Heart left ventricle (tissue), 16 donors: Measurements from ENCODE around the gene LAIR2. TPM values are rescaled to one million over a fixed set of nuclear protein-coding genes. Genes with fewer than 3 reads are reported as not detected.

Experiments used
- ATAC-seq, 4 donors: fragments of 200-7000 bp; cut with Tn5 transposase; one replicate each; pipeline ENCODE4 v1.9.1; 2020 to 2022; ENCODE audit warnings: moderate library complexity in 4 of 4, mild to moderate bottlenecking in 3 of 4, moderate number of reproducible peaks in 1 of 4
- DNase-seq, 5 donors: peaks; one replicate each; pipeline ENCODE4 v3.0.0-alpha.2; 2020
- H3K27ac ChIP-seq, 12 donors: fragments of 200-600 bp; sonication (generic) in 4 of 12; one replicate each; pipeline versions ENCODE4 v1.5.0 to v1.8.0; 2016 to 2022; ENCODE audit warnings: mild to moderate bottlenecking in 2 of 12
- H3K27me3 ChIP-seq, 9 donors: fragments of 200-600 bp; sonication (generic) in 2 of 9; one replicate each; pipeline versions ENCODE4 v1.5.1 to v1.8.0; 2016 to 2022; ENCODE audit warnings: mild to moderate bottlenecking in 3 of 9
- H3K36me3 ChIP-seq, 9 donors: fragments of 200-600 bp; sonication (generic) in 2 of 9; one replicate each; pipeline versions ENCODE4 v1.5.0 to v1.8.0; 2018 to 2022; ENCODE audit warnings: mild to moderate bottlenecking in 2 of 9
- H3K4me1 ChIP-seq, 12 donors: fragments of 200-600 bp; sonication (generic) in 4 of 12; one replicate each; pipeline versions ENCODE4 v1.5.0 to v1.8.0; 2016 to 2022; ENCODE audit warnings: mild to moderate bottlenecking in 3 of 12
- H3K4me3 ChIP-seq, 12 donors: fragments of 200-600 bp; sonication (generic) in 4 of 12; one replicate each; pipeline versions ENCODE4 v1.5.0 to v1.8.0; 2017 to 2022; ENCODE audit warnings: mild to moderate bottlenecking in 9 of 12, moderate library complexity in 4 of 12
- H3K9me3 ChIP-seq, 12 donors: fragments of 200-600 bp; sonication (generic) in 4 of 12; one replicate each; pipeline versions ENCODE4 v1.5.0 to v1.8.0; 2016 to 2022; ENCODE audit warnings: mild to moderate bottlenecking in 1 of 12
- POLR2A ChIP-seq, 2 donors: fragments of 450-650 bp; IDR thresholded peaks; one replicate each; pipeline ENCODE4 v1.6.1; 2017; ENCODE audit warnings: antibody characterized with exemption in 2 of 2, mild to moderate bottlenecking in 2 of 2, moderate library complexity in 2 of 2
- WGBS, 4 donors: extraction: QIAGEN DNeasy Blood & Tissue Kit in 2 of 4; methylation state at CpG; one replicate each; pipeline versions ENCODE4 v1.1.5 to v1.1.7; 2013 to 2018; 5-methylcytosine and 5-hydroxymethylcytosine counted together
- intact Hi-C, 10 donors: fragments of 100-400 bp; cut with DNase I; formaldehyde crosslinking; loops; one replicate each; pipeline versions ENCODE4 v1.11.1 to v1.14.2; 2022
- polyA plus RNA-seq, 2 donors: library from polyadenylated mRNA; stranded (reverse); fragments of 200-250 nt; gene quantifications; one replicate each; pipeline ENCODE4 v1.2.3, GENCODE V29; 2013
- total RNA-seq, 9 donors: library from RNA; depleted of rRNA in 2 of 9; stranded (reverse); fragments of >200 nt in 2 of 9; fragmentation: NEBNext Ultra II Directional in 3 of 9; extraction: Animal tissue kit (Norgen Biotek cat#: 25700) in 3 of 9; gene quantifications; one replicate each; pipeline versions ENCODE4 v1.1.0 to v1.2.4, GENCODE V29; 2016 to 2023
- TF ChIP-seq, protein P1 (sequence below), 12 donors: fragments of 200-600 bp; sonication (generic) in 4 of 12; IDR thresholded peaks; one replicate each; pipeline versions ENCODE4 v1.5.0 to v1.8.0; 2018 to 2022; ENCODE audit warnings: antibody characterized with exemption in 12 of 12, mild to moderate bottlenecking in 5 of 12
- donor health status: ischemic (EF 13 %, LVEDD 7.1; RV severe dilation, severe dysfunction).
- donor health status: healthy with polysubstance abuse.
- donor health status: DM: no; HTN: yes; CAD: no.
- donor health status: DM: no; HTN: no; CAD: no.
- donor health status: ischemic (EF 25% LVEDD 6.9; RV normal size, moderate dysfunction).
- donor health status: ischemic (EF 25% LVEDD 5.7; RV mildly dilated, moderate dysfunction).
- donor health status: healthy.
- donor health status: DM: yes; HTN: yes; CAD: no.
- donor health status: ischemic (EF 35%, LVEDD 5.7; RV mildly dilated, moderate dysfunction).
- donor health status: nonischemic (EF 11% LVEDD 7.7; RV severe dilation, severe dysfunction).
- donor health status: DM: yes; HTN: yes; CAD: no.
- donor health status: PGD.
- donor health status: ischemic (EF 29% LVEDD 5.4; RV normal size, mild dysfunction).
- donor health status: nonischemic (EF 23%, LVEDD 6.1; RV moderate dilation, normal function).

LAIR2 gene
- total and polyA plus RNA-seq, 11 donors, result 2.4 TPM; not detected in 10

GRCh38 chr19:54458648-54459281 is 43.9 kb upstream of the LAIR2 start:
- H3K36me3 ChIP-seq, result peaks cover 0 to 88% (median 82%) of the 10 kb centered on the region in 9 donors
- H3K4me3 ChIP-seq, result no peak overlapping the region
- DNase-seq (no peak), ATAC-seq (no peak)
- intact Hi-C loops, result no loop called here
- no peaks in the 10 kb centered on the region for H3K9me3 ChIP-seq
- H3K27ac ChIP-seq, result no peak overlapping the region
- TF ChIP-seq POLR2A (IDR thresholded peaks at IDR 0.05), result no peak
- TF ChIP-seq, protein P1, sequence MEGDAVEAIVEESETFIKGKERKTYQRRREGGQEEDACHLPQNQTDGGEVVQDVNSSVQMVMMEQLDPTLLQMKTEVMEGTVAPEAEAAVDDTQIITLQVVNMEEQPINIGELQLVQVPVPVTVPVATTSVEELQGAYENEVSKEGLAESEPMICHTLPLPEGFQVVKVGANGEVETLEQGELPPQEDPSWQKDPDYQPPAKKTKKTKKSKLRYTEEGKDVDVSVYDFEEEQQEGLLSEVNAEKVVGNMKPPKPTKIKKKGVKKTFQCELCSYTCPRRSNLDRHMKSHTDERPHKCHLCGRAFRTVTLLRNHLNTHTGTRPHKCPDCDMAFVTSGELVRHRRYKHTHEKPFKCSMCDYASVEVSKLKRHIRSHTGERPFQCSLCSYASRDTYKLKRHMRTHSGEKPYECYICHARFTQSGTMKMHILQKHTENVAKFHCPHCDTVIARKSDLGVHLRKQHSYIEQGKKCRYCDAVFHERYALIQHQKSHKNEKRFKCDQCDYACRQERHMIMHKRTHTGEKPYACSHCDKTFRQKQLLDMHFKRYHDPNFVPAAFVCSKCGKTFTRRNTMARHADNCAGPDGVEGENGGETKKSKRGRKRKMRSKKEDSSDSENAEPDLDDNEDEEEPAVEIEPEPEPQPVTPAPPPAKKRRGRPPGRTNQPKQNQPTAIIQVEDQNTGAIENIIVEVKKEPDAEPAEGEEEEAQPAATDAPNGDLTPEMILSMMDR (IDR thresholded peaks at IDR 0.05), result no peak
- H3K27me3 ChIP-seq, result no peaks in the 10 kb centered on the region
- peaks cover 0 to 42% (median 21%) of the 10 kb centered on the region in 12 donors for H3K4me1 ChIP-seq
- 80 to 88% (median 83%) methylated on average over 10 to 11 of the region's 11 CpGs for WGBS, 4 donors

GRCh38 chr19:54459282-54460229 is 43.1 kb upstream of the LAIR2 start:
- ATAC-seq (no peak), DNase-seq (no peak)
- Histone ChIP-seq H3K4me1 (peaks cover 0 to 49% (median 26%) of the 10 kb centered on the region in 12 donors), H3K27me3 (no peaks in the 10 kb centered on the region), H3K9me3 (no peaks in the 10 kb centered on the region), H3K27ac (peak overlapping the region in 2 of 12 donors; percentile 5 to 15), H3K4me3 (no peak overlapping the region), H3K36me3 (peaks cover 0 to 80% (median 75%) of the 10 kb centered on the region in 9 donors)
- intact Hi-C loops, result loop anchor here in 1 of 10 donors (5.0 kb wide), 1 partner anchor 587 kb away; no protein-coding TSS in a partner anchor
- 79 to 86% (median 83%) methylated on average over 12 to 16 of the region's 16 CpGs for WGBS, 4 donors
- no peak for TF ChIP-seq POLR2A (IDR thresholded peaks at IDR 0.05)
- TF ChIP-seq, protein P1 (IDR thresholded peaks at IDR 0.05), result no peak

GRCh38 chr19:54460230-54461005 is 42.2 kb upstream of the LAIR2 start:
- no peak for TF ChIP-seq POLR2A (IDR thresholded peaks at IDR 0.05)
- TF ChIP-seq, protein P1 (IDR thresholded peaks at IDR 0.05), result no peak
- H3K27ac ChIP-seq, result peak overlapping the region in 1 of 12 donors; percentile 5
- intact Hi-C loops, result loop anchor here in 1 of 10 donors (5.0 kb wide), 1 partner anchor 588 kb away; no protein-coding TSS in a partner anchor
- H3K36me3 ChIP-seq, result peaks cover 0 to 71% (median 66%) of the 10 kb centered on the region in 9 donors
- no peaks in the 10 kb centered on the region for H3K9me3 ChIP-seq
- peaks cover 0 to 2% (median 0%) of the 10 kb centered on the region in 9 donors for H3K27me3 ChIP-seq
- 84 to 89% (median 85%) methylated on average over 16 to 39 of the region's 39 CpGs for WGBS, 4 donors
- DNase-seq (no peak), ATAC-seq (no peak)
- H3K4me1 ChIP-seq, result peaks cover 0 to 49% (median 30%) of the 10 kb centered on the region in 12 donors
- H3K4me3 ChIP-seq, result no peak overlapping the region
